Frontal cortex (tissue), 4 donors: ENCODE measurements around the gene DCBLD1. TPM values are rescaled to one million over a fixed set of nuclear protein-coding genes. Genes with fewer than 3 reads are reported as not detected.
A peak's percentile ranks its signal among the peaks of the same experiment; 100 is the strongest.

Experiments used
- DNase-seq, 2 donors: peaks; one replicate each; pipeline ENCODE4 v3.0.0; 2012; ENCODE audit warnings: low spot score in 2 of 2
- FAIRE-seq: peaks from 2 replicates; lab custom pipeline; 2012; peaks lifted over from hg19 to GRCh38; lab: Jason Lieb, UNC
- total RNA-seq: library from RNA; depleted of rRNA; stranded (reverse); fragments of >200 nt; gene quantifications from one replicate; pipeline ENCODE4 v1.2.3, GENCODE V29; 2014
- donor health status: control.
- donor health status: control.
- donor health status: control.

The DCBLD1 gene
- total RNA-seq, 1 donor from 2014 or later, result 3.7 TPM

DNA sequence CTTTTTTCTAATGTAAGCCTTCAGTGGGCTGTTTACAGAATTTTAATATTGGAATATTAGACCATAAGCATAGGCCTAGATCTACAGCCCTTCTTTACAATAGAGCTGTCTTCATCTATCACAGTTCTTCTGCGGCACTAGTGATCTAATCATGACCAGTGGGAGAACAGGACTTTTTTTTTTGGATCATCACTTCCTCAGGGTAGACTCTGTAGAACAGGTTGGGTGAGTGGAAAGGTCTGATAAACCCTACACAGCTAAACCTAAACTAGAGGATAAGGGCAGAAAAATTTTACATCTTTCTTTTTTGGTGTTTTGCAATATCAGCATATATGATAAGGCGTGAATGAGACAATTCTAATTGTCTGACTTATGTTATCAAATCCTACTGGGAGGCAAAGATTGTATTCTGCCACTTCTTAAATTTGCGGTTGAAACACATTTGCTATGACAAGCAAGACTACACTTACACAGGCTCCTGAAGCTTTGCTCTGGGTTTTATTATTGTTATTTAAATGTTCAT, 67.7 kb downstream of the DCBLD1 start:
- FAIRE-seq (no peak), DNase-seq (no peak)

DNA sequence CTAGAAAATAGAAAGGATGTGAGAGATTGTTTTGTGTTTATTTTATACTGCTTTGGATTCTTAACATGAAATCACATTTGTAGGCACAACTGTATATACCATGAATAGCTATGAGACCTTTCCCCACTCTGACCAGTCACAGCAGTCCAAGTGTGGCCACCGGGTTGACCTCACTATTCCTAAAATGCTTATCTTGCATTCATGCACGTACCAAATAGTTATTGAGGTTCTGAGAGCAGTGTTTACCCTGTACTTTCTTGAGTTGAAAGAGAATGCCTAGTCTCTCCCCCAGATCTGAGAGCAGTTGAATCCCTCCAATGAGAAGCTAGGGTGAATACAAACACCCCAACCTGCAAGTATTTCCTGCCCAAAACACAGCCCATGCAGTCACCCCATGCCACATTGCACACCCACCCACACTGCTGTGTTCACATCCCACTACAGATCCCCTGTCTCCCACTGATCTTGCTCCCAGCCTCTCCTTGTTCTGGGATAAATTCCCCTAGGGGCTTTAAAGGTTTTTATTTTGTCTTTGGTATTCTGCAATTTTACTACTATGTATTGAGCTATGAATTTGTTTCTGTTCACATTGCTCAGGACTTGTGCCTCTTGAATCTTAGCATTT, 68.3 kb downstream of the DCBLD1 start:
- FAIRE-seq (no peak), DNase-seq (no peak)

DNA sequence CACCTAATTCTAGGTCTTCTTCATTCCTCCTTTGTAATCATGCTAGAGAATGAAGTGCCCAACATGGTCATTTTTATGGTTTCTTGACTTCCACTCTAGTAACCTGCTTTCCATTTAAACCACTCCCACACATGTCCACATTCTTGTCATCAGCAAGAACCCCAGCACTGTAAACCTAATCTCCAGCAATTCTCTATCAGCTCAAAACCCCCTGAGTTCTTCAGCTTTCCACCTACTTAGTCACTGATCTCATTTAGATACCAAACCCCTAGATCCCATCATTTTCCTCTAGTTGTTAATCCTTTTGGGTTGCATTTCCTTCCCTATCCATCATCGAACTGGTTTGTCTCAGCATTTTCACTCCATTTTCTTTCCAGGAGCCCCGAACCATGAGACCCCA, 70.1 kb downstream of the DCBLD1 start:
- FAIRE-seq, result no peak
- no peak for DNase-seq

DNA sequence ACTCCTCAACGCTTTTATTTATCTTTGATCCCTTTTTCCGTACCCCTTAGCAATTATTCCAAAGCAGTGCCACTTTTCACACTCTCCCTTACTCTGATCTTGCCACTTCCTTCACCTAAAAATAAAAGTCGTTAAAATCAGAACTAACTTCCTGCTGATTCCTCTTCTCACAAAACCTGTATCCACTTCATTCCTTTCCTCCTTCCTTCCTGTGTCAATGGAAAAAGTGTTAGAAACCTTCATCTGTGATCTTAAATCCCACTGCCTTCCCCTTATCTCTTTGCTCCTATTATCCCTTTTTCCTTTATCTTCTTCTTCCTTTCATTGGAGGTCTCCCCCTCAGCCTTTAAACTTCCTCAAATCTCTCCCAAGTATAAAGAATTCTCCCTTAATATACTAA, 70.7 kb downstream of the DCBLD1 start:
- DNase-seq (no peak), FAIRE-seq (no peak)

DNA sequence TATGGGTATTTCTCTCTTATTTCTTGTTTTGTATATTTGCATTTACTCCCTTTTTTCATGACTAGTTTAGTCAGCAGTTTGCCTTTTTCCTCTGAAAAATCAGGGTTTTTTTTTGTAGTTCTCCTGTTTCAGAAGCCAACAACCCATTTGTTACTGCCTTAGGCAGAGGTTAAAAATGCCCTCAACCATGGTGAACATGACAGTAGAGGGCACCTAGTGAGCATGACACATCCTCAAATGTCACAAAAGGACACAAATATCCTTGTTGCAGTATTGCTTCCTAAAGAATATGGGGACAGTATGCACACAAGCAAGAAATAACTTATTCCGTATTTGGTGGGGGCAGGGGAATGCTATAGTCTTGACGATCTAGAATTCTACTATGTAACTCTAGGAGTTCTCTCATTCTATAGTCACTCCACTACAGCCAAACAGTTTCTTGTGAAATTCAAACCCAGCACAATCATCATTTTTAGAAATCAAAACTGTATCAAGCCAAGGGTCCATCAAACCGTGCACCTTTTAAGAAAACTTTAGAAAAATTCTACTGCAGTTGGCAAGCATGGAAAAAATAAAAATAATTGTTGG, 72.9 kb downstream of the DCBLD1 start:
- DNase-seq, result no peak

DNA sequence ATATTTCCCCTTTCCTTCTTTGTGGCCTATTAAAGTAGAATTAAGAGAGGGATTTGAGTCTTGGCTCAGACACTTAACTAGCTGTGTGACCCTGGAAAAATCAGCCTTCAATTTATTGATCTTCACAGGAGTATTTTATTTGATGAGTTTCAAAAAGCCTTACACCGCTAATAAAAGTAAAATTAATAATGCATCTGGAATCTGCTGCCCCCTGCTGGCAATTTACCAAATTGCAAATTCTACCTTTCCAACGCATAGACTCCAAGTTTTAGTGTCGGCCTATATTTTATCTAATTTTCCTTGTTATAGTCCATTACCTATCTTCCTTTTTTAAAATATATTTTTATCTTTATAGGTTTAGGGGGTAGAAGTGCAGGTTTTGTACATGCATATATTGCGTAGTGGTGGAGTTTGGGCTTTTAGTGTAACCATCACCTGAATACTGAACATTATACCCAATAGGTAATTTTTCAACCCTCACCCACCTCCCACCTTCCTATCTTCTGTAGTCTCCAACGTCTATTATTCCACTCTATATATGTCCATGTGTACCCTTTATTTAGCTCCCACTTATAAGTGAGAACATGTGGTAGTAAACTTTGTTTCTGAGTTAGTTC, 73.5 kb downstream of the DCBLD1 start:
- peak; percentile 83 for FAIRE-seq

More for the DNA sequence above, 72.9 kb downstream of the DCBLD1 start:
- no peak for FAIRE-seq

DNA sequence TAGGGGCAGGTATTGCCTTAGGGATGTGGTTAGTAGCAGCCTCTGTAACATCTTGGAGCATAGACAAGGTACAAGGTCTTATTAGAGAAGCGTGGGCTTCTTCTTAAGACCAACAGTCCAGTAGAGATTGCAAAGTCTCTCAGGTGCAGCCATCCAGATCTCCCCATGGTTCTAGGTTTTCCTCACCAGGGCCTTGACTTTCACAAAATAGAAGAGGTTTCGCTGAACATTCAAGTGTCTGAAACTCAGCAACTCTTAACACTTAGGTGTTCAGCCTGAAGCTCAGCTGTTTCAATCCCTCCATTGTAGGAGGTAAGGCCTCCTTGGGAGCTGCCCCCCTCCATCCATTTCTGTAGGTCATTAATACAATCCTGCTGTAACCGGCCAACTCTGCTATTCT, 75.5 kb downstream of the DCBLD1 start:
- FAIRE-seq (no peak), DNase-seq (no peak)

More for the DNA sequence above, 73.5 kb downstream of the DCBLD1 start:
- DNase-seq, result no peak

DNA sequence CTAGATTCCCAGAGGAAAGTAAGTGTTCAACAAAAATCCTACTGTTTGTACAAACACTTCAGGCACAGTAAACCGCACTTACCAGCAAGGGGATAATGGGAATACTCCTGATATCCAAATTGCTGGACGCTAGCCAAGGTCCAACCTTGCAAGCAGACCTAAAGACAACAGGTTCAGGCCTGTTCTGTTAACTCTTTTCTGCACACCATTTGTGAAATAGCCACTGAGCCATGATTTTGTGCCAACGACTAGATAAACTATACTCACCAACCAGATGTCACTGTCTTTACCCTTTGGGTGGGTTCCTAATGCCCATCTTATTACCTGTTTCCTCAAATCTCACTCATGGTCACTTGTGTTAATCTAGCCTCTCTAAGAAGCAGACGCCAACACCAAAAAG, 76.3 kb downstream of the DCBLD1 start:
- no peak for FAIRE-seq

DNA sequence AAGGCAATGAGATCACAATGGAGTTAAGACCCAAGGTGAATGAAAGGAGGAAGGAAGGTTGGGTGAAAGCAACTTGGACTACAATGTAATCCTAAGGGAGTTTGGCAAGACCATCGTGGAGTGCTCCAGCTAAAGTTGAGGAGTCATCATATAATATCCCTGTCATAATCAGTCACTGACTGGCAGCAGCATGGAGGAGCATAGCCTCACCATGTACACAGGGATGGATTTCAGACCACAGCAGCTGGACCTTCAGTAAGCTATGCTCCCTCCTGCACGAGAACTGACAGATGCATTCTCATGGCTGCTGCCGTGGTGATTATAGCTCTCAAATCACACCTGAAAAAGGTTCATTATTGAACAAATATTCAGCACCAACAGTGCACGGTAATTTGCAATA, 76.8 kb downstream of the DCBLD1 start:
- DNase-seq (no peak), FAIRE-seq (no peak)

More for the DNA sequence above, 76.3 kb downstream of the DCBLD1 start:
- no peak for DNase-seq

DNA sequence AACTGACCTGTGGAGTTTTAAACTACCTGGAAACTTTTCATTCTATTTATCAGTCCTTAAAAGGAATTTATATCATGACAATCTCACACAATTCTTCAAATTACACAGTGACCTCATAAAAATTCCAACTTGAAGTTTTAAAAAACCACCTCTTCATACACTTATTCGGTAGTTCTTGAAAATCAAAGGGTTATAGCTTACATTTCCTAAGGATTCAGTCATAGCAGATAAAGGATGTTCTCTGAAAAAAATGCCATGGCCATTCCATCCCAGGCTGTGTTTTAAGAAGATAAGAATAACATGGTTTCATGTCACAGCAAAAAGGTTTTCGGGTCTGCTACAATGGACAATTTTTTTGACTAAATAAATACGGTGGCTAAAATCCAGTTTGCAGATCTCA, 78.7 kb downstream of the DCBLD1 start:
- FAIRE-seq (no peak), DNase-seq (no peak)

DNA sequence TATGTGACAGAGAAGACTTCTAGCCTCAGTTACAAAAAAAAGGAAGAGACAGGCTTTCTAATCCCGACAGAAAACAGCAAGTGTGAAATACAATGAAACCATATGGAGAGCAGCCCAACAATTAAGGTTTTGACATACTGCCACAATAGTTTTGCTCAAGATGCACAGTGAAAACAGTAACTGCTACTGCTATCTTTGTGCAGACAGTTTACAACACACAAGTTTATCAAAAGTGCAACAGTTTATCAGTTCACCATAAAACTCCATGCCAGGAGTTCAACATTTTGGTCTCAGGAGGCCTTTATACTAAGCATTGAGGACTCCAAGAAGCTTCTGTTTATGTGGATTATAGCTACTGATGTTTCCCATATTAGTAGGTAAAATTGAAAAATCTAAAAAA, 82.2 kb downstream of the DCBLD1 start:
- no peak for DNase-seq
- no peak for FAIRE-seq

DNA sequence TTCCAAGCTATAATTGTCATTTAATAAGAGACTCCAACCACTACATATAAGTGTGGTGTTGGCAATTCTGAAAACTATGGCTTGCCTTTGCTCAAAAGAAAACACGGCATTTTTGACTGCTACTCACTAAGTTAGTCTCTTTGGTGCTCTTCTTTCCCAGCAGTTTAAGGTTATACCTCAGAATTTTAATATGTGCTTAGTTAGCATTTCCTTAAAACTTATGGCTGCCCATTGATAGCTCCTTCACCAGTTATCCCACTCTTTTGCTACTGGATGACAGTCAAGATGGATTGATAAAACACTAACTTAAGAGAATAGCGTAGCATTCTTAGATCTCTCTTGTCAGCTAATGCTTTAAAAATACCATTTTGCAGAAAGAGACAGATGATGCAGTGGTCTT, 85.8 kb downstream of the DCBLD1 start:
- DNase-seq (no peak), FAIRE-seq (no peak)

DNA sequence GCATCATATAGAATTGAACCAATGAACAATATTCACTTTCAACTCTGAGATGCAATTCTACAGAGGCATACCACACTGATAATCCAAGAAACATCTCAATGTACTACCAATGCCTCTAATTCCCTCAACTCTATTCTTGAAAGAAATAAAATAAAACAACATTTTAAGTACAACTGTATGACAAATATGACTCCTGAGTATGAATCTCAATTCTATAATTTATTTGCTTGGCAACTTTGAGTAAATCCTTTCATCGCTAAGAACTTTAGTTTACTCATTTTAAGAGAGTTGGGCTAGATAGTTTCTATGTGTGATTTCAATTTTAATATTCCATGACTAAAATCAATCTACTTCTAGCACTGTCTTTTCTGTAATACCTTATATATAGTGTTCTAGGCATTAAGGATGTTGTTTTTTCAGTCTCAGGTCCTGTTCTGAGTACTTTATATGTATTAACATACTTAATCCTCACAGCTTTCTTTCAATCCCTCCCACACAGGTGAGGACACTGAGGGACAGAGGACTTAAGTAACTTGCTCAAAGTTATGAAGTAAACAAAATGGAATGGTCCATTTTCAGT, 86.4 kb downstream of the DCBLD1 start:
- FAIRE-seq, result no peak
- no peak for DNase-seq

DNA sequence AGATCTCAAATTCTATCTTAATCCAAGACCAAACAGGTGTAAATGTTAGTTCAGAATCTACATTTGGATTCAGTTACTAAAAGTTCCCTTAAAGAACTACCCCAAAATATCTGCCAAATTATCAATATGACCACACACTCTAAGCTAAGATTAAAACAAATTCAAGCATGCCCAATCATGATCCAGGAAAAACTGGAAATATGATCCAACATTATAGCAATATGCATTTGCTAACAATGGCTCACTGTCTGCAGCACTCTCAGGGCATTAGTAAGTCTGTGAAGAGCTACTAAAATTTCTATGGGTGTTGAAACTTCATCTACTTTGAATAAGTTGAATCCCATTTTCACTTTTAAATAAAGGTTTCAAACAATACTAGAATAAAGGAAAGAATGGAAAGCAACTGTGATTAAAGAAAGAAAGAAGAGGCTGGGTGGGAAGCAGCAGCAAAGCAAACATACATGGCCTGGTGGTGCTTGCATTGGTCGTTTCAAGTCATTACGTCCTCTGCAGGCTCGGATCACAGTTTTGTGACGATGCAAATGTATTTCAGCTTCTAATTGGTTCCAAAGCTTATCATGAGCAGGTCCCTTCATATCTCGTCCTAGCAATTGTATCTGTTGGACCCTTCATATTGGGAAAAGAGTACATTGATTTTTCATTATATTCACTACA, 90.7 kb downstream of the DCBLD1 start:
- FAIRE-seq (no peak), DNase-seq (no peak)

DNA sequence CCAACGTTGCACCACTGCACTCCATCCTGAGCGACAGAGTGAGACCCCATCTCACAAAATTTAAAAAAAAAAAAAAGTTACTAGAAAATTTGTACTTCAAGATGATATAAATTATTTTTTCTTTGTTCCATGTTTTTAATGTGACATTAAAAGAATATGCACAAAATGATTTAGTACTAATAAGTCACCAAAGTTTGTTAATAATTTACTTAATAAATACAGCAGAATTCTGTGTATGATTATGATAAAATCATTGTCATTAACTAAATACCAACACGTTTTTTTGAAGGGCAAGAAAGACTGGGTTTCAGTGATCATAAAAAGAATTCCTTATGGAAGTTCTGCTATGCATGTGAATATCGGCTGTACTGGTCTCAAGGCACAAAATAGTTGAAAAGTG, 91.7 kb downstream of the DCBLD1 start:
- DNase-seq (no peak), FAIRE-seq (no peak)

DNA sequence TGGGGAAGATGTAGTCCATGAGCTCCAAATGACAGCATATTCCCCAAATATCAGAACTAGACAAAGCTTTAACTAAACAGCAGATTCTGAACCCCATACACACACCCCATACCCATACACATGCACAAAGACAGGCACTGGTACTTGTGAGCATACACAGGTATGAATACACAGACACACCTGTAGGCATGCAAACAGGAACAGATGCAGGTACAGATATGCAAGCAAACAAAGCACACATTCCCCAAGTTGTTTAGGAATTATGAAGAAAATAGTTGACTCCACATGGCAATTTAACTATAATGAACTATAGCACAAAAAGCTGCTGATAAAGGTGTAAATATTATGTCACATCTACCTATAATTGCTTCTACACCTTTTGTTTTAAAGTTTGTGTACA, 103.2 kb downstream of the DCBLD1 start:
- no peak for DNase-seq
- no peak for FAIRE-seq

DNA sequence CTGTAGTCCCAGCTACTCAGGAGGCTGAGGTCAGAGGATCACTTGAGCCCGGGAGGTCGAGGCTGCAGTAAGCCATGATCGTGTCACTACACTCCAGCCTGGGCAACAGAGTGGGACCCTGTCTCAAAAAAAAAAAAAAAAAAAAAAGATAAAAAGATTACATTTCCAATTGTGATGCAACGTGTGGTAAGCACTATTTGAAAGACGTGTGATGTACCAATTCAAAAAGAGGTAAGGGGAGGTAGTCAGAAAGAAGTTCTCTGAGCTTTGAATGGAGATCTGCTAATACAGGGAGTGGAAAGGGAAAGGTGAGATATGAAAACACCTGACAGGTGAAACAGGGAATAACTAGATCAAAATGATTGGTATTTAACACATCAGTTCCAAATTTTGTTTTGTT, 108.0 kb downstream of the DCBLD1 start:
- FAIRE-seq (no peak), DNase-seq (no peak)

DNA sequence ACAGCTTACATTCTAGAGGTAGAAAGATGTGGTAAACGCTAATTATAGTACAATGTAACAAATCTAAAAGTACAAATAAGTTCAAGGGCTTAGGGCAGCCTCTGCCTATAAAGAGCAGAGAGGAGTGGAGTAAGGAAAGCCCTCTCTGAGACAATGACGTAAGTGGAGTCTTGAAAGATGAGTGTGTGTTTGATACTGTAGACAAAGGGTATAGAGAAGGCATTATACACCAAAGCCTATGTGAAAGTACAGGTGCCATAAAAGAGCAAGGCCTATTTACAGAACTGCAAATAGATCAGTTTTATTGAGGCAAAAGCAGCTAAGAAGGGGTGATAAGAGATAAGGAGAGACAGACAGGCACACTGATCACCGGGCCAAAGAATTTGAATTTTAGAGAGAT, 108.9 kb downstream of the DCBLD1 start:
- DNase-seq (no peak), FAIRE-seq (no peak)

DNA sequence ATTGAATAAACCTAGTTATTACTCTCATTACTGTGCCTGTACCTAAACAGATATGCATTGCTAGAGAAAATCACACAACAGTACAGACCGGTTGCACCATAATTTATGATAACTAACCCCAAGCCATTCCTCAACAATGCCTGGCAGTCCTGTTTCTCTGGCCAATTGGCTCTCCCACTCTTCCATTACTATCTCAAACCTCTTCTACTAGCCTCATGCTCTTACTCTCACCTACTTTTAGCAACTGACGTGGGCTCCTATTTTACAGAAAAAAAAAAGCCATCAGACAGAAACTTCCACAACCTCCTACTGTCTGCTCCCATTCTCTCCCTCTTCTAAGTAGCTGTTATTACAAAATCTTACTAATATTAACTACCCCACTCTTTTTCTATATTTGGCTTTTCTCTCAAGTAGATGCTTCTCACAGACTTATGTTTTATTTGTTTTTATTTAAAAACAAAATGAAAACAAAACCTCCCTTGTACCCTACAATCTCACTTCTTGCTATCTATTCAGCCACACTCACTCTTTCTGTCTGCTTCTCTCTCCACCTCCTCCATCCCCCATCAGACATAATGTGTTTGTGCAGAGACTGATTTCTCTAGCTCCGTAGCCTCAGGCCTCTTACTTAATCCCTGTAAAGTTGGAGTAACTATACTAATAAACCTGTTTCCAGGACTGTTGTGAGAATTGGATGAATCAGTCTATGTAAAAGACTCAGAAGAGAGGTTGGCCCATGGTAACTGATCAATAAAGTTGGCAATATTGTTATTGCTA, 110.7 kb downstream of the DCBLD1 start:
- FAIRE-seq (no peak), DNase-seq (no peak)
